ENCODE results near the gene NRG3.
"Not testable (repeated sequence)": the region's sequence is repeated elsewhere in the genome, so short reads cannot be mapped to it uniquely, and the experiment has no call there.

Gene NRG3

GRCh38 chr10:82027711-82028110, 152.7 kb downstream of the NRG3 start:
- H3K27ac ChIP-seq: no peak overlapping the region
- TF ChIP-seq CTCF (IDR thresholded peaks at IDR 0.05): no peak
- no peak for DNase-seq (ENCODE audit: low spot score)
- H3K4me3 ChIP-seq: no peak overlapping the region

GRCh38 chr10:82037076-82037475, 162.1 kb downstream of the NRG3 start:
- no peak overlapping the region for H3K27ac ChIP-seq
- TF ChIP-seq CTCF (IDR thresholded peaks at IDR 0.05): no peak
- DNase-seq (ENCODE audit: low spot score): no peak
- no peak overlapping the region for H3K4me3 ChIP-seq

GRCh38 chr10:82038587-82038986, 163.6 kb downstream of the NRG3 start:
- Histone ChIP-seq H3K4me3 (no peak overlapping the region), H3K27ac (no peak overlapping the region)
- no peak for TF ChIP-seq CTCF (IDR thresholded peaks at IDR 0.05)
- DNase-seq (ENCODE audit: low spot score): no peak

GRCh38 chr10:82040336-82040735, 165.3 kb downstream of the NRG3 start:
- DNase-seq (ENCODE audit: low spot score): no peak
- no peak for TF ChIP-seq CTCF (IDR thresholded peaks at IDR 0.05)
- Histone ChIP-seq H3K4me3 (no peak overlapping the region), H3K27ac (no peak overlapping the region)

GRCh38 chr10:82041018-82041417, 166.0 kb downstream of the NRG3 start:
- no peak overlapping the region for H3K4me3 ChIP-seq
- no peak overlapping the region for H3K27ac ChIP-seq
- TF ChIP-seq CTCF (IDR thresholded peaks at IDR 0.05): no peak
- DNase-seq (ENCODE audit: low spot score): no peak

- no peak for TF ChIP-seq CTCF (IDR thresholded peaks at IDR 0.05)
- DNase-seq (ENCODE audit: low spot score): no peak
Observed at GRCh38 chr10:82056391-82056790, 181.4 kb downstream of the NRG3 start.

GRCh38 chr10:82067192-82067591, 192.2 kb downstream of the NRG3 start:
- not testable (repeated sequence) for DNase-seq (ENCODE audit: low spot score); H3K27ac ChIP-seq; H3K4me3 ChIP-seq

More at GRCh38 chr10:82056391-82056790, 181.4 kb downstream of the NRG3 start:
- Histone ChIP-seq H3K27ac (no peak overlapping the region), H3K4me3 (no peak overlapping the region)

- no peak for TF ChIP-seq CTCF (IDR thresholded peaks at IDR 0.05)
Observed at GRCh38 chr10:82068501-82068900, 193.5 kb downstream of the NRG3 start.

More at GRCh38 chr10:82068501-82068900, 193.5 kb downstream of the NRG3 start:
- Histone ChIP-seq H3K4me3 (no peak overlapping the region), H3K27ac (no peak overlapping the region)
- no peak for DNase-seq (ENCODE audit: low spot score)
